Erythroblast (primary cell): ENCODE data around the gene RELB.

Experiments
- DNase-seq, 2 experiments: peaks; one replicate each; lab custom pipeline; 2025; lab: John Stamatoyannopoulos, UW
- GATA1 ChIP-seq: IDR thresholded peaks from 2 replicates; pipeline ENCODE4 v1.6.1; 2011; ENCODE audit warnings: low read depth, mild to moderate bottlenecking, control low read depth, low read length, moderate library complexity
- POLR2A ChIP-seq: IDR thresholded peaks from 2 replicates; pipeline ENCODE4 v1.6.1; 2011; ENCODE audit warnings: mild to moderate bottlenecking, low read length

Gene RELB

GRCh38 chr19:45020071-45020470, 18.8 kb downstream of the RELB start:
- no peak for TF ChIP-seq GATA1
- TF ChIP-seq POLR2A, result no peak
- no peak for DNase-seq

- DNase-seq, result no peak
- TF ChIP-seq POLR2A, result no peak
- TF ChIP-seq GATA1, result no peak
Measured at GRCh38 chr19:45021971-45022370, 20.7 kb downstream of the RELB start.

- no peak for TF ChIP-seq POLR2A
- no peak for TF ChIP-seq GATA1
Measured at GRCh38 chr19:45023048-45023447, 21.8 kb downstream of the RELB start.

GRCh38 chr19:45025264-45025663, 24.0 kb downstream of the RELB start:
- no peak for DNase-seq
- TF ChIP-seq GATA1 (no peak), POLR2A (no peak)

More at GRCh38 chr19:45023048-45023447, 21.8 kb downstream of the RELB start:
- no peak for DNase-seq

- TF ChIP-seq GATA1 (no peak), POLR2A (no peak)
Measured at GRCh38 chr19:45027371-45027770, 26.1 kb downstream of the RELB start.

GRCh38 chr19:45030825-45031224, 29.6 kb downstream of the RELB start:
- no peak for DNase-seq
- TF ChIP-seq POLR2A, result no peak
- TF ChIP-seq GATA1, result no peak

More at GRCh38 chr19:45027371-45027770, 26.1 kb downstream of the RELB start:
- no peak for DNase-seq

- TF ChIP-seq GATA1 (no peak), POLR2A (no peak)
Measured at GRCh38 chr19:45032421-45032820, 31.2 kb downstream of the RELB start.

GRCh38 chr19:45035755-45036154, 34.5 kb downstream of the RELB start:
- DNase-seq, result no peak
- no peak for TF ChIP-seq POLR2A
- TF ChIP-seq GATA1, result no peak

More at GRCh38 chr19:45032421-45032820, 31.2 kb downstream of the RELB start:
- DNase-seq, result no peak

GRCh38 chr19:45037393-45038169, 36.3 kb downstream of the RELB start:
- no peak for DNase-seq
- TF ChIP-seq POLR2A (no peak), GATA1 (no peak)

GRCh38 chr19:45038931-45039893, 37.9 kb downstream of the RELB start, which contains the start of gene CLASRP:
CLASRP (plus strand) TSS chr19:45039045; CDS start chr19:45040213, 1,168 bp downstream.
- TF ChIP-seq GATA1 (no peak), POLR2A (peak; percentile 93)
- DNase-seq, result peak; percentile 92 to 95

- no peak for DNase-seq
- TF ChIP-seq GATA1 (no peak), POLR2A (no peak)
Measured at GRCh38 chr19:45040059-45040771, 39.0 kb downstream of the RELB start.

GRCh38 chr19:45041125-45041524, 39.9 kb downstream of the RELB start:
- no peak for DNase-seq
- TF ChIP-seq POLR2A, result no peak
- no peak for TF ChIP-seq GATA1

- TF ChIP-seq POLR2A (no peak), GATA1 (no peak)
- DNase-seq, result no peak
Measured at GRCh38 chr19:45045671-45046353, 44.5 kb downstream of the RELB start.
